Panc1 (cell line): ENCODE measurements around the gene EIF3L. TPM values are rescaled to one million over a fixed set of nuclear protein-coding genes. Genes with fewer than 3 reads are reported as not detected.

ENCODE experiments used
- ATAC-seq: fragments of 200-7000 bp; cut with Tn5 transposase; 2 replicates; pipeline ENCODE4 v1.9.1; 2020; ENCODE audit warnings: mild to moderate bottlenecking, moderate library complexity
- BruUV-seq: library from RNA; stranded (reverse); fragments of 400-500 nt; replicated peaks from 2 replicates; lab custom pipeline; 2021; lab: Mats Ljungman, UMichigan
- CTCF ChIA-PET: fragments of 300-600 bp; sonication (Branson Sonifier 250); formaldehyde crosslinking; loops from one replicate; lab custom pipeline; 2022; ENCODE audit warnings: antibody characterized with exemption; lab: Charles Lee
- POLR2A ChIA-PET: fragments of 300-600 bp; sonication (Branson Sonifier 250); formaldehyde crosslinking; loops from one replicate; lab custom pipeline; 2022; ENCODE audit warnings: antibody characterized with exemption; lab: Charles Lee
- DNase-seq: peaks from one replicate; pipeline ENCODE4 v3.0.0-alpha.2; 2010; ENCODE audit warnings: low read depth, low spot score
- H3K27ac ChIP-seq: 2 replicates; pipeline ENCODE4 v1.5.1; 2011; ENCODE audit warnings: mild to moderate bottlenecking, low read length, inconsistent platforms
- H3K27me3 ChIP-seq: fragments of 200-500 bp; sonication (Bioruptor generic); 2 replicates; pipeline ENCODE4 v1.6.0; 2014; ENCODE audit warnings: low read length, inconsistent platforms; ENCODE audit not compliant: control insufficient read depth, insufficient read depth
- H3K36me3 ChIP-seq: fragments of 200-500 bp; sonication (Bioruptor generic); 2 replicates; pipeline ENCODE4 v1.5.1; 2014; ENCODE audit warnings: inconsistent platforms, mild to moderate bottlenecking, low read length, moderate library complexity; ENCODE audit not compliant: control insufficient read depth, insufficient read depth
- H3K4me1 ChIP-seq: 2 replicates; pipeline ENCODE4 v1.5.1; 2011; ENCODE audit warnings: inconsistent platforms, mild to moderate bottlenecking, low read length, moderate library complexity; ENCODE audit not compliant: control insufficient read depth, insufficient read depth
- H3K4me3 ChIP-seq, 2 experiments: 2 replicates each; pipeline ENCODE4 v1.5.1; 2011 to 2012; ENCODE audit warnings: low read depth in 2 of 2, low read length in 2 of 2, mild to moderate bottlenecking in 2 of 2, inconsistent platforms in 1 of 2, moderate library complexity in 1 of 2
- H3K9me3 ChIP-seq: fragments of 200-500 bp; sonication (Bioruptor generic); 2 replicates; pipeline ENCODE4 v1.5.1; 2014; ENCODE audit warnings: low read depth, mild to moderate bottlenecking, inconsistent platforms, low read length, moderate library complexity; ENCODE audit not compliant: control insufficient read depth, insufficient read depth
- CTCF ChIP-seq: fragments of 450-650 bp; IDR thresholded peaks from 2 replicates; pipeline ENCODE4 v1.5.1; 2017; ENCODE audit warnings: mild to moderate bottlenecking
- POLR2AphosphoS5 ChIP-seq: IDR thresholded peaks from 2 replicates; pipeline ENCODE4 v1.6.1; 2012; ENCODE audit warnings: mild to moderate bottlenecking, low read depth, low read length, moderate library complexity
- REST ChIP-seq, 2 experiments: IDR thresholded peaks; 2 replicates each; pipeline ENCODE4 v1.6.1; 2011 to 2012; ENCODE audit warnings: low read depth in 2 of 2, control low read depth in 1 of 2, low read length in 1 of 2, mild to moderate bottlenecking in 1 of 2, moderate library complexity in 1 of 2; ENCODE audit not compliant: insufficient read depth in 1 of 2
- SIN3A ChIP-seq: IDR thresholded peaks from 2 replicates; pipeline ENCODE4 v1.6.1; 2012; ENCODE audit warnings: low read depth, mild to moderate bottlenecking, low read length, moderate library complexity, borderline replicate concordance; ENCODE audit not compliant: insufficient read depth
- TCF7L2 ChIP-seq: IDR thresholded peaks from 2 replicates; pipeline ENCODE4 v1.6.1; 2011; ENCODE audit warnings: mild to moderate bottlenecking, low read depth, low read length, inconsistent platforms
- in situ Hi-C: cut with HindIII; loops from 2 replicates; pipeline ENCODE4 v1.10.0; 2016; ENCODE audit warnings: low sequenced_read_pairs, low pct_unique_long_range_greater_than_20kb
- intact Hi-C: fragments of 100-400 bp; cut with micrococcal nuclease; formaldehyde crosslinking; loops from one replicate; pipeline ENCODE4 v1.10.0; 2022; ENCODE audit not compliant: unreplicated experiment
- total RNA-seq: library from RNA; stranded (reverse); gene quantifications from one replicate; pipeline ENCODE4 v1.2.1, GENCODE V29; 2021; ENCODE audit not compliant: unreplicated experiment

EIF3L gene
- total RNA-seq, 1 experiment from 2014 or later = 211 TPM

DNA sequence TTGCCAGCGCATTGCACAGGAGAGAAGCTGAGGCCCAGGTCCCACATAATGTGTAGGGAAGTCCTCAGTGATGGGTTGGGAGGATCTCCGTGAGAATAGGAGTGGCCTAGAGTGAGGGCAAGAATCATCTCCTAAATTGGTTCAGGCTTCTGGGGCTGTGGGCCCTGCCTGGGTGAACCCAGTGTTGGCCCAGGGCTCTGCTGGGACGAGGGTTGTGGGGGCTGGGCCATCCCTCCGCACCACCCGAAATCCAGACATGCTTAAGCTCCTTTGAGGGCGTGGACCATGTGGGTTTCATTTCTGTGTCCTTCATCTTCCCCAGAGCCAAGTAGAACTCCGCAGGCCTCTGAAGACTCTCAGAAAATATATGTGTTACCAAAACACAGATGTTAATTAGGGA, 60.5 kb downstream of the EIF3L start:
- no peaks in the 10 kb centered on the region for H3K36me3 ChIP-seq
- no peaks in the 10 kb centered on the region for H3K9me3 ChIP-seq
- ChIA-PET POLR2A (no interaction called here), CTCF (no interaction called here)
- ATAC-seq (no peak), DNase-seq (no peak)
- intact Hi-C loops (no loop called here), in situ Hi-C loops (no loop called here)
- no peaks in the 10 kb centered on the region for H3K27me3 ChIP-seq
- H3K4me1 ChIP-seq = peaks cover 12% of the 10 kb centered on the region
- TF ChIP-seq POLR2AphosphoS5 (no peak), SIN3A (no peak), REST (IDR thresholded peaks at IDR 0.05; ENCODE audit: insufficient read depth in 1 of 2, low read depth in 2 of 2, low read length in 1 of 2) (no peak), TCF7L2 (no peak), CTCF (no peak)
- BruUV-seq = no TSS peak
- H3K27ac ChIP-seq = no peak overlapping the region
- no peak overlapping the region for H3K4me3 ChIP-seq

DNA sequence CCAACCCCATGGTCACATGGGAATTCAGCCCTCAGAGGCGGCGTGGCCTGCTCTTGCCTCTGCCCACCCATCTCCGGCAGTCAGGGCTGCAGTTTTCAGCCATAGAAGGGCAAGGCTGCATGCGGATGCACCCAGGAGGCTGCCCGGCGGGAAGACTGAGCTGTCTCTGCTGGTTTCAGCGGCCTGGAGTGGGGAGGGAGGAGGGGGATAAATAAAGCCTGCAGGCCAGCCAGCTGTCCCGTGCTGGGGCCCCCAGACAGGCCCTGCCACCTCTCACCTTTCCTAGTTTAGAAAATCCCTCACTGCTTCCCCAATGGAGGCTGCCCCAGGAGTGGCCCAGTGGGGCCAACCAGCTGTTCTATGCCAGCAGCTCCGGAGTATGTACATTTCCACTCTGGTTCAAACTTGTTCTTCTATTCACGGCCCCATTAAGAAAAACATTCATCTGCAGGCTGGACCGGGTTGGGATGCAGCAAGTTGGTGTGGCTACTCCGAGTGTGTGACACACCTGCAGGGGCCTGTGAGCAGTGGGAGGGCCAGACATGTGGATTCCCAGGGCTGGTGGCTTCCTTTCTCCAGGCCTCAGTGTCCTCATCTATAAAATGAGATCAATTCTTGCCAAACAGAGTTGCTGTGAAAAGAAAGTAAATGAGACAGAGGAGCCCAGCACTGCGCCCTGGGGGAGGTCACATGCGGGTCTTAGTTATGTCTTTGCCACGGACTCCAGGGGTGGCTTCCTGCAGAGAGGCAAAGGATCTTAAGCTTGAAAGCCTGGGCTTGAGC, 61.9 kb downstream of the EIF3L start:
- Histone ChIP-seq H3K27ac (no peak overlapping the region), H3K4me1 (peaks cover 5% of the 10 kb centered on the region; the same call in 1 of the 2 replicates), H3K36me3 (no peaks in the 10 kb centered on the region), H3K27me3 (no peaks in the 10 kb centered on the region), H3K4me3 (no peak overlapping the region), H3K9me3 (no peaks in the 10 kb centered on the region)
- TF ChIP-seq CTCF = no peak
- no peak for TF ChIP-seq TCF7L2
- TF ChIP-seq SIN3A = no peak
- TF ChIP-seq REST (IDR thresholded peaks at IDR 0.05; ENCODE audit: insufficient read depth in 1 of 2, low read depth in 2 of 2, low read length in 1 of 2) = no peak
- TF ChIP-seq POLR2AphosphoS5 = no peak
- intact Hi-C loops = no loop called here
- DNase-seq = no peak
- BruUV-seq = no TSS peak
- ChIA-PET CTCF (no interaction called here), POLR2A (no interaction called here)
- no peak for ATAC-seq
- in situ Hi-C loops = no loop called here
